ENCODE data around the gene PRSS33. TPM values are rescaled to one million over a fixed set of nuclear protein-coding genes. Genes with fewer than 3 reads are reported as not detected.

Gene PRSS33
- total and polyA plus RNA-seq, 2 of the 8 experiments (the other 6 are each of a cell fraction or from before 2014, with no cell fraction given): 0.09 TPM; not detected in 1

- H2BK15ac ChIP-seq (ENCODE audit: low read length): no peak overlapping the region
- 86% methylated on average over 14 of the region's 19 CpGs; no CpG with 5 or more reads in 1 of the 2 experiments for WGBS, 2 experiments (ENCODE audit: extremely low coverage in 1 of 2, insufficient coverage in 1 of 2, insufficient read length in 1 of 2, insufficient replicate concordance in 2 of 2, low coverage in 1 of 2, low lambda C conversion rate in 2 of 2, missing lambda C conversion rate in 1 of 2)
- no peak overlapping the region for H2BK120ac ChIP-seq (replicated peaks; ENCODE audit: low read depth, low read length)
- no peaks in the 10 kb centered on the region for H3K9me3 ChIP-seq (ENCODE audit: insufficient read depth in 2 of 2, low read depth in 1 of 2, low read length in 1 of 2)
- no peak for DNase-seq (ENCODE audit: low read depth in 1 of 2, low spot score in 2 of 2)
- no peaks in the 10 kb centered on the region for H4K20me1 ChIP-seq (replicated peaks in 1 of 2; ENCODE audit: control insufficient read depth in 1 of 2, insufficient read depth in 2 of 2, low read length in 2 of 2)
- H3K18ac ChIP-seq (ENCODE audit: extremely low read depth, low read length): no peak overlapping the region
- no peaks in the 10 kb centered on the region for H3K79me2 ChIP-seq (ENCODE audit: control insufficient read depth in 1 of 2, insufficient read depth in 2 of 2, low read length in 2 of 2)
- H3K36me3 ChIP-seq (ENCODE audit: control insufficient read depth in 2 of 4, insufficient read depth in 4 of 4, low read length in 3 of 4): no peaks in the 10 kb centered on the region
- no peak overlapping the region for H3K4me3 ChIP-seq (ENCODE audit: extremely low read depth in 1 of 4, insufficient read depth in 2 of 4, low read depth in 3 of 4, low read length in 4 of 4)
- H2BK5ac ChIP-seq (ENCODE audit: low read depth, low read length): no peak overlapping the region
- no peaks in the 10 kb centered on the region for H3K4me1 ChIP-seq (replicated peaks in 1 of 4; ENCODE audit: control insufficient read depth in 3 of 4, insufficient read depth in 4 of 4, low read length in 3 of 4)
- no peak overlapping the region for H4K91ac ChIP-seq (replicated peaks; ENCODE audit: insufficient read length, low read length)
- no peak overlapping the region for H4K5ac ChIP-seq (ENCODE audit: insufficient read length, low read depth, low read length)
- H3K27ac ChIP-seq (ENCODE audit: low read depth, low read length): no peak overlapping the region
- H3K56ac ChIP-seq (replicated peaks; ENCODE audit: insufficient read length, low read depth, low read length): no peak overlapping the region
- H3K27me3 ChIP-seq (replicated peaks in 1 of 4; ENCODE audit: control insufficient read depth in 3 of 4, extremely low read depth in 1 of 4, insufficient read depth in 3 of 4, low read length in 3 of 4): no peaks in the 10 kb centered on the region
- no peak overlapping the region for H3K23ac ChIP-seq (ENCODE audit: insufficient read length)
- no peaks in the 10 kb centered on the region for H3K23me2 ChIP-seq (ENCODE audit: low read depth, low read length)
- no peak overlapping the region for H2AK5ac ChIP-seq (ENCODE audit: low read depth, low read length)
- no peak overlapping the region for H2BK12ac ChIP-seq (ENCODE audit: low read depth, low read length)
- FAIRE-seq: no peak
- no peak overlapping the region for H2AFZ ChIP-seq (ENCODE audit: low read length)
- no peak overlapping the region for H3K14ac ChIP-seq (ENCODE audit: insufficient read length)
- no peak overlapping the region for H2BK20ac ChIP-seq (ENCODE audit: low read length)
- H3K79me1 ChIP-seq (ENCODE audit: low read depth, low read length): no peaks in the 10 kb centered on the region
- ChIA-PET POLR2A (ENCODE audit: partially characterized antibody) (interaction anchor here (0.9 kb wide), 1 partner anchor 11 kb away, joined by 3 read pairs; no protein-coding TSS in a partner anchor), CTCF (ENCODE audit: partially characterized antibody) (interaction anchor here (1.0 to 1.7 kb wide), 3 partner anchors 12 to 41 kb away, joined by 3 to 7 read pairs (median 6); no protein-coding TSS in a partner anchor)
- peak overlapping the region; percentile 71 for H4K8ac ChIP-seq (ENCODE audit: extremely low read depth, insufficient read depth, low read length)
- H3K4ac ChIP-seq (replicated peaks; ENCODE audit: insufficient read length, low read depth, low read length): no peak overlapping the region
- no peak overlapping the region for H3K4me2 ChIP-seq (ENCODE audit: insufficient read depth in 1 of 2, low read depth in 2 of 2, low read length in 2 of 2)
- TF ChIP-seq SUZ12 (IDR thresholded peaks at IDR 0.05; ENCODE audit: low read length) (no peak), RFX5 (IDR thresholded peaks at IDR 0.05; ENCODE audit: borderline replicate concordance, low read depth, low read length) (no peak), CBX5 (IDR thresholded peaks at IDR 0.05; ENCODE audit: low read depth, low read length) (no peak), SP2 (IDR thresholded peaks at IDR 0.05; ENCODE audit: low read length) (no peak), TBP (IDR thresholded peaks at IDR 0.05; ENCODE audit: low read depth, low read length) (no peak), E2F6 (IDR thresholded peaks at IDR 0.05) (no peak), RAD21 (IDR thresholded peaks at IDR 0.05 in 1 of 2, conservative IDR thresholded peaks at IDR 0.05 in 1 of 2; ENCODE audit: low read depth in 2 of 2, low read length in 2 of 2) (no peak), ZNF274 (IDR thresholded peaks at IDR 0.05; ENCODE audit: borderline replicate concordance, extremely low read depth, low read length) (no peak), CHD2 (IDR thresholded peaks at IDR 0.05; ENCODE audit: low read length) (no peak), POLR2AphosphoS5 (IDR thresholded peaks at IDR 0.05; ENCODE audit: low read depth, low read length) (no peak)
- no peak overlapping the region for H3K9ac ChIP-seq (replicated peaks in 1 of 4; ENCODE audit: extremely low read depth in 1 of 4, low read depth in 3 of 4, low read length in 3 of 4)
Measured at GRCh38 chr16:2826591-2827373, 39.4 kb upstream of the PRSS33 start.
